CD14-positive monocyte (primary cell): ENCODE measurements around the gene BFSP2. TPM values are rescaled to one million over a fixed set of nuclear protein-coding genes. Genes with fewer than 3 reads are reported as not detected.
A peak's percentile ranks its signal among the peaks of the same experiment; 100 is the strongest.

ENCODE experiments used
- DNase-seq, 3 donors: peaks; one replicate each; pipeline ENCODE4 v3.0.0-alpha.2; 2011 to 2022
- H2AFZ ChIP-seq: 2 replicates; pipeline ENCODE4 v1.6.0; 2012; ENCODE audit warnings: mild to moderate bottlenecking, low read depth, low read length, inconsistent platforms; ENCODE audit not compliant: insufficient read depth, poor library complexity, severe bottlenecking
- H3K27ac ChIP-seq, 2 donors: 1 replicate in 1 of 2; 2 replicates in 1 of 2; pipeline ENCODE4 v1.5.1; 2012 to 2013; ENCODE audit warnings: low read length in 2 of 2, control low read depth in 1 of 2, inconsistent platforms in 1 of 2, low read depth in 1 of 2, mild to moderate bottlenecking in 1 of 2
- H3K27me3 ChIP-seq, 2 donors: one replicate each; pipeline versions ENCODE4 v1.6.0 to v1.6.1; 2011 to 2013; ENCODE audit warnings: low read length in 2 of 2; ENCODE audit not compliant: control insufficient read depth in 2 of 2, insufficient read depth in 2 of 2
- H3K36me3 ChIP-seq, 2 donors: replicated peaks in 1 of 2; 1 replicate in 1 of 2; 2 replicates in 1 of 2; pipeline versions ENCODE4 v1.5.1 to v1.6.1; 2012 to 2013; ENCODE audit warnings: low read length in 2 of 2, control low read depth in 1 of 2, inconsistent platforms in 1 of 2, mild to moderate bottlenecking in 1 of 2; ENCODE audit not compliant: insufficient read depth in 2 of 2, control insufficient read depth in 1 of 2
- H3K4me1 ChIP-seq, 2 donors: 1 replicate in 1 of 2; 2 replicates in 1 of 2; pipeline versions ENCODE4 v1.5.1 to v1.6.1; 2012 to 2013; ENCODE audit warnings: low read length in 2 of 2, control low read depth in 1 of 2, inconsistent platforms in 1 of 2, mild to moderate bottlenecking in 1 of 2, moderate library complexity in 1 of 2; ENCODE audit not compliant: insufficient read depth in 2 of 2, control insufficient read depth in 1 of 2
- H3K4me2 ChIP-seq: replicated peaks from 2 replicates; pipeline ENCODE3; 2012; ENCODE audit warnings: low read length, moderate library complexity, mild to moderate bottlenecking; ENCODE audit not compliant: poor library complexity, severe bottlenecking; ENCODE audit errors: extremely low read depth
- H3K4me3 ChIP-seq, 3 experiments: fragments of 200-600 bp in 1 of 3; sonication (generic) in 1 of 3; replicated peaks in 1 of 3; 1 replicate in 2 of 3; 2 replicates in 1 of 3; pipeline ENCODE4 v1.5.1; 2011 to 2013; ENCODE audit warnings: low read length in 3 of 3, mild to moderate bottlenecking in 3 of 3, control low read depth in 2 of 3, low read depth in 2 of 3, inconsistent platforms in 1 of 3, moderate library complexity in 1 of 3
- H3K79me2 ChIP-seq: 2 replicates; pipeline ENCODE4 v1.6.0; 2012; ENCODE audit warnings: mild to moderate bottlenecking, control low read depth, inconsistent platforms, low read length, moderate library complexity; ENCODE audit not compliant: insufficient read depth
- H3K9ac ChIP-seq: 2 replicates; pipeline ENCODE4 v1.6.0; 2017; ENCODE audit warnings: low read length, mild to moderate bottlenecking; ENCODE audit not compliant: insufficient read depth, poor library complexity, severe bottlenecking
- H3K9me3 ChIP-seq, 2 donors: replicated peaks in 1 of 2; 1 replicate in 1 of 2; 2 replicates in 1 of 2; pipeline versions ENCODE4 v1.5.1 to v1.6.1; 2012 to 2013; ENCODE audit warnings: low read length in 2 of 2, control low read depth in 1 of 2; ENCODE audit not compliant: control insufficient read depth in 1 of 2, insufficient read depth in 1 of 2
- H4K20me1 ChIP-seq: 2 replicates; pipeline ENCODE4 v1.6.0; 2012; ENCODE audit warnings: mild to moderate bottlenecking, low read length, control low read depth, moderate library complexity; ENCODE audit not compliant: insufficient read depth
- H3K27ac Mint-ChIP-seq, 7 donors: one replicate each; pipeline ENCODE4 v1.8.0; 2020; ENCODE audit warnings: mild to moderate bottlenecking in 7 of 7, mixed read lengths in 7 of 7, moderate library complexity in 6 of 7, inconsistent platforms in 2 of 7
- H3K27me3 Mint-ChIP-seq, 3 donors: one replicate each; pipeline ENCODE4 v1.8.0; 2021 to 2022; ENCODE audit warnings: low read depth in 3 of 3, mild to moderate bottlenecking in 3 of 3, mixed read lengths in 3 of 3, moderate library complexity in 3 of 3, inconsistent platforms in 1 of 3
- H3K36me3 Mint-ChIP-seq, 2 donors: one replicate each; pipeline ENCODE4 v1.8.0; 2020; ENCODE audit warnings: mixed read lengths in 2 of 2, inconsistent platforms in 1 of 2, mild to moderate bottlenecking in 1 of 2
- H3K4me1 Mint-ChIP-seq: one replicate; pipeline ENCODE4 v1.8.0; 2020; ENCODE audit warnings: mild to moderate bottlenecking, mixed read lengths
- H3K4me3 Mint-ChIP-seq, 2 donors: one replicate each; pipeline ENCODE4 v1.8.0; 2020; ENCODE audit warnings: mild to moderate bottlenecking in 2 of 2, mixed read lengths in 2 of 2, moderate library complexity in 1 of 2
- H3K9me3 Mint-ChIP-seq, 7 donors: one replicate each; pipeline ENCODE4 v1.8.0; 2020 to 2022; ENCODE audit warnings: mixed read lengths in 7 of 7, mild to moderate bottlenecking in 6 of 7, moderate library complexity in 6 of 7, inconsistent platforms in 2 of 7
- WGBS: methylation state at CpG from one replicate; pipeline ENCODE4 v1.1.5; 2013; ENCODE audit warnings: missing lambda C conversion rate; ENCODE audit not compliant: insufficient coverage; 5-methylcytosine and 5-hydroxymethylcytosine counted together
- intact Hi-C, 2 donors: fragments of 100-400 bp; cut with micrococcal nuclease; formaldehyde crosslinking; loops; one replicate each; pipeline versions ENCODE4 v1.15.0 to v1.15.1; 2023
- polyA plus RNA-seq, 3 donors: library from polyadenylated mRNA; depleted of rRNA in 1 of 3; unstranded in 2 of 3; stranded (reverse) in 1 of 3; fragments of 300-500 nt in 2 of 3; fragments of >200 nt in 1 of 3; fragmentation: Illumina TruSeq in 2 of 3; gene quantifications; 1 replicate in 2 of 3; 2 replicates in 1 of 3; pipeline ENCODE4 v1.2.3, GENCODE V29; 2012 to 2021
- TF ChIP-seq, protein P1 (sequence below): fragments of 200-600 bp; IDR thresholded peaks from one replicate; pipeline ENCODE4 v1.8.0; 2022; ENCODE audit warnings: antibody characterized with exemption, mild to moderate bottlenecking

Gene BFSP2
- polyA plus RNA-seq, 3 donors, result not detected

- Histone ChIP-seq H3K9ac (no peak overlapping the region), H3K4me3 (no peak overlapping the region), H4K20me1 (no peaks in the 10 kb centered on the region), H2AFZ (no peak overlapping the region), H3K36me3 (no peaks in the 10 kb centered on the region), H3K79me2 (no peaks in the 10 kb centered on the region), H3K27ac (no peak overlapping the region), H3K4me1 (peaks cover 0 to 6% of the 10 kb centered on the region in 2 donors), H3K27me3 (no peaks in the 10 kb centered on the region), H3K4me2 (no peak overlapping the region), H3K9me3 (peaks cover 0 to 10% of the 10 kb centered on the region in 2 donors)
- Mint-ChIP-seq H3K9me3 (peaks cover 0 to 13% (median 8%) of the 10 kb centered on the region in 7 donors), H3K4me1 (peaks cover 22% of the 10 kb centered on the region), H3K4me3 (no peak overlapping the region), H3K27me3 (peaks cover 0 to 5% (median 0%) of the 10 kb centered on the region in 3 donors), H3K36me3 (no peaks in the 10 kb centered on the region), H3K27ac (no peak overlapping the region)
- TF ChIP-seq, protein P1, sequence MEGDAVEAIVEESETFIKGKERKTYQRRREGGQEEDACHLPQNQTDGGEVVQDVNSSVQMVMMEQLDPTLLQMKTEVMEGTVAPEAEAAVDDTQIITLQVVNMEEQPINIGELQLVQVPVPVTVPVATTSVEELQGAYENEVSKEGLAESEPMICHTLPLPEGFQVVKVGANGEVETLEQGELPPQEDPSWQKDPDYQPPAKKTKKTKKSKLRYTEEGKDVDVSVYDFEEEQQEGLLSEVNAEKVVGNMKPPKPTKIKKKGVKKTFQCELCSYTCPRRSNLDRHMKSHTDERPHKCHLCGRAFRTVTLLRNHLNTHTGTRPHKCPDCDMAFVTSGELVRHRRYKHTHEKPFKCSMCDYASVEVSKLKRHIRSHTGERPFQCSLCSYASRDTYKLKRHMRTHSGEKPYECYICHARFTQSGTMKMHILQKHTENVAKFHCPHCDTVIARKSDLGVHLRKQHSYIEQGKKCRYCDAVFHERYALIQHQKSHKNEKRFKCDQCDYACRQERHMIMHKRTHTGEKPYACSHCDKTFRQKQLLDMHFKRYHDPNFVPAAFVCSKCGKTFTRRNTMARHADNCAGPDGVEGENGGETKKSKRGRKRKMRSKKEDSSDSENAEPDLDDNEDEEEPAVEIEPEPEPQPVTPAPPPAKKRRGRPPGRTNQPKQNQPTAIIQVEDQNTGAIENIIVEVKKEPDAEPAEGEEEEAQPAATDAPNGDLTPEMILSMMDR, result no peak
- intact Hi-C loops, result no loop called here
- 100% methylated on average over 1 of the region's 2 CpGs for WGBS
- DNase-seq, result no peak
Observed at GRCh38 chr3:133440652-133441051, 40.8 kb downstream of the BFSP2 start.

GRCh38 chr3:133441867-133442270, 42.0 kb downstream of the BFSP2 start:
- H2AFZ ChIP-seq, result peak overlapping the region; percentile 82
- no peaks in the 10 kb centered on the region for H3K27me3 ChIP-seq
- H3K4me2 ChIP-seq, result peak overlapping the region; percentile 73
- H3K9ac ChIP-seq, result peak overlapping the region; percentile 32
- H4K20me1 ChIP-seq, result no peaks in the 10 kb centered on the region
- WGBS, result 34% methylated on average over 2 of the region's 3 CpGs
- H3K9me3 ChIP-seq, result peaks cover 0 to 10% of the 10 kb centered on the region in 2 donors
- no peak for DNase-seq
- TF ChIP-seq, protein P1, result no peak
- no peaks in the 10 kb centered on the region for H3K36me3 Mint-ChIP-seq
- H3K4me3 Mint-ChIP-seq, result peak overlapping the region; percentile 74 to 92
- H3K9me3 Mint-ChIP-seq, result peaks cover 0 to 13% (median 8%) of the 10 kb centered on the region in 7 donors
- H3K27ac ChIP-seq, result peak overlapping the region; percentile 33 to 71
- intact Hi-C loops, result no loop called here
- peak overlapping the region in 2 of 3 experiments; percentile 54 to 62 for H3K4me3 ChIP-seq
- H3K27ac Mint-ChIP-seq, result peak overlapping the region in 4 of 7 donors; percentile 41 to 86 (median 84)
- H3K27me3 Mint-ChIP-seq, result peaks cover 0 to 5% (median 0%) of the 10 kb centered on the region in 3 donors
- H3K79me2 ChIP-seq, result no peaks in the 10 kb centered on the region
- H3K4me1 ChIP-seq, result peaks cover 0 to 6% of the 10 kb centered on the region in 2 donors
- no peaks in the 10 kb centered on the region for H3K36me3 ChIP-seq
- H3K4me1 Mint-ChIP-seq, result peaks cover 22% of the 10 kb centered on the region
